ENCODE results near the gene CSRP3.

CSRP3 gene

GRCh38 chr11:19216709-19217374 is 15.1 kb upstream of the CSRP3 start:
- TF ChIP-seq, protein P1, sequence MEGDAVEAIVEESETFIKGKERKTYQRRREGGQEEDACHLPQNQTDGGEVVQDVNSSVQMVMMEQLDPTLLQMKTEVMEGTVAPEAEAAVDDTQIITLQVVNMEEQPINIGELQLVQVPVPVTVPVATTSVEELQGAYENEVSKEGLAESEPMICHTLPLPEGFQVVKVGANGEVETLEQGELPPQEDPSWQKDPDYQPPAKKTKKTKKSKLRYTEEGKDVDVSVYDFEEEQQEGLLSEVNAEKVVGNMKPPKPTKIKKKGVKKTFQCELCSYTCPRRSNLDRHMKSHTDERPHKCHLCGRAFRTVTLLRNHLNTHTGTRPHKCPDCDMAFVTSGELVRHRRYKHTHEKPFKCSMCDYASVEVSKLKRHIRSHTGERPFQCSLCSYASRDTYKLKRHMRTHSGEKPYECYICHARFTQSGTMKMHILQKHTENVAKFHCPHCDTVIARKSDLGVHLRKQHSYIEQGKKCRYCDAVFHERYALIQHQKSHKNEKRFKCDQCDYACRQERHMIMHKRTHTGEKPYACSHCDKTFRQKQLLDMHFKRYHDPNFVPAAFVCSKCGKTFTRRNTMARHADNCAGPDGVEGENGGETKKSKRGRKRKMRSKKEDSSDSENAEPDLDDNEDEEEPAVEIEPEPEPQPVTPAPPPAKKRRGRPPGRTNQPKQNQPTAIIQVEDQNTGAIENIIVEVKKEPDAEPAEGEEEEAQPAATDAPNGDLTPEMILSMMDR (IDR thresholded peaks at IDR 0.05; ENCODE audit: extremely low read depth, insufficient read depth, missing control alignments): no peak
- in situ Hi-C loops (cut with MboI; ENCODE audit: low pct_unique_long_range_greater_than_20kb, low sequenced_read_pairs, unreplicated experiment): loop anchor here (25.0 kb wide), 1 partner anchor 95 kb away; no protein-coding TSS in a partner anchor
- no peak for DNase-seq (ENCODE audit: low spot score)

- in situ Hi-C loops (cut with MboI; ENCODE audit: low pct_unique_long_range_greater_than_20kb, low sequenced_read_pairs, unreplicated experiment): loop anchor here (25.0 kb wide), 1 partner anchor 96 kb away; no protein-coding TSS in a partner anchor
- TF ChIP-seq, protein P1 (IDR thresholded peaks at IDR 0.05; ENCODE audit: extremely low read depth, insufficient read depth, missing control alignments): no peak
- no peak for DNase-seq (ENCODE audit: low spot score)
Observed at GRCh38 chr11:19216021-19216420, 14.2 kb upstream of the CSRP3 start.

GRCh38 chr11:19209617-19210370 is 8.0 kb upstream of the CSRP3 start:
- TF ChIP-seq, protein P1 (IDR thresholded peaks at IDR 0.05; ENCODE audit: extremely low read depth, insufficient read depth, missing control alignments): no peak
- DNase-seq (ENCODE audit: low spot score): no peak
- in situ Hi-C loops (cut with MboI; ENCODE audit: low pct_unique_long_range_greater_than_20kb, low sequenced_read_pairs, unreplicated experiment): loop anchor here (25.0 kb wide), 1 partner anchor 103 kb away; no protein-coding TSS in a partner anchor

- in situ Hi-C loops (cut with MboI; ENCODE audit: low pct_unique_long_range_greater_than_20kb, low sequenced_read_pairs, unreplicated experiment): loop anchor here (25.0 kb wide), 1 partner anchor 103 kb away; no protein-coding TSS in a partner anchor
- TF ChIP-seq, protein P1 (IDR thresholded peaks at IDR 0.05; ENCODE audit: extremely low read depth, insufficient read depth, missing control alignments): no peak
- DNase-seq (ENCODE audit: low spot score): no peak
Observed at GRCh38 chr11:19208959-19209546, 7.3 kb upstream of the CSRP3 start.

GRCh38 chr11:19208181-19208580 is 6.4 kb upstream of the CSRP3 start:
- TF ChIP-seq, protein P1 (IDR thresholded peaks at IDR 0.05; ENCODE audit: extremely low read depth, insufficient read depth, missing control alignments): no peak
- no peak for DNase-seq (ENCODE audit: low spot score)
- in situ Hi-C loops (cut with MboI; ENCODE audit: low pct_unique_long_range_greater_than_20kb, low sequenced_read_pairs, unreplicated experiment): loop anchor here (25.0 kb wide), 1 partner anchor 104 kb away; no protein-coding TSS in a partner anchor

DNA sequence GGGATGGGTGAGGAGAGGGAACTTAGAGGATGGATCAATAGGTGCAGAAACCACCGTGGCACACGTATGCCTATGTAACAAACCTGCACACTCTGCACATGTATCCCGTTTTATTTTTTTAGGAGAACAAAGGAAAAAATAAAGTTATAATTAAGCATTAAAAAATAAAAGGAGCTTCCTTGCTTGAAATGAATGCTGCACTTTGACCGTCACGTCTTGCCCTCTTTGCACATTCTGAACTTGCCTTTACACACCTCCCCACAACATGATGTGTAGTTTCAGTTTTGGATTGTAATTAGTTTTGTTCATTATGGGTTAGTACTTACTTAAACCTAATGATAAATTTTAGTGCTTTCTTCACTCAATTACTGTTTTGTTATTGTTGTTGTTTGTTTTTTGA is 3.1 kb upstream of the CSRP3 start:
- TF ChIP-seq, protein P1 (IDR thresholded peaks at IDR 0.05; ENCODE audit: extremely low read depth, insufficient read depth, missing control alignments): no peak
- no peak for DNase-seq (ENCODE audit: low spot score)
- in situ Hi-C loops (cut with MboI; ENCODE audit: low pct_unique_long_range_greater_than_20kb, low sequenced_read_pairs, unreplicated experiment): loop anchor here (25.0 kb wide), 1 partner anchor 107 kb away; no protein-coding TSS in a partner anchor

Data from GM13977 (cell line).